HCT116 (cell line): ENCODE results near the gene TAF11.

Source experiments
- EZH2 ChIP-seq: fragments of 200-600 bp; sonication (generic); IDR thresholded peaks from 2 replicates; pipeline ENCODE4 v1.6.1; 2017; ENCODE audit warnings: antibody characterized with exemption, mixed run types
- MAX ChIP-seq: IDR thresholded peaks from 2 replicates; pipeline ENCODE4 v1.6.1; 2012
- POLR2A ChIP-seq: IDR thresholded peaks from 2 replicates; pipeline ENCODE4 v1.7.0; 2011; ENCODE audit warnings: borderline replicate concordance; ENCODE audit not compliant: insufficient read depth, insufficient read length; ENCODE audit errors: extremely low read depth
- REST ChIP-seq: IDR thresholded peaks from 2 replicates; pipeline ENCODE4 v1.6.1; 2012; ENCODE audit warnings: low read depth
- SIN3A ChIP-seq: IDR thresholded peaks from 2 replicates; pipeline ENCODE4 v1.6.1; 2012; ENCODE audit warnings: low read depth
- SP1 ChIP-seq: IDR thresholded peaks from 2 replicates; pipeline ENCODE4 v1.6.1; 2012; ENCODE audit warnings: low read depth
- TCF7L2 ChIP-seq: IDR thresholded peaks from 2 replicates; pipeline ENCODE4 v1.7.0; 2011; ENCODE audit warnings: borderline replicate concordance, inconsistent platforms; ENCODE audit not compliant: insufficient read depth, insufficient read length; ENCODE audit errors: extremely low read depth
- YY1 ChIP-seq: IDR thresholded peaks from 2 replicates; pipeline ENCODE4 v1.6.1; 2011; ENCODE audit warnings: low read length, low read depth, moderate library complexity, mild to moderate bottlenecking; ENCODE audit not compliant: insufficient replicate concordance; ENCODE audit errors: extremely low read depth
- ZFX ChIP-seq: fragments of 450-650 bp; IDR thresholded peaks from 2 replicates; pipeline ENCODE4 v1.6.1; 2017
- ZNF274 ChIP-seq: fragments of 200-500 bp; sonication (Bioruptor generic); IDR thresholded peaks from 2 replicates; pipeline ENCODE4 v1.6.1; 2014; ENCODE audit warnings: mild to moderate bottlenecking, low read depth, low read length, inconsistent platforms
- TF ChIP-seq, protein P1 (sequence below), 3 experiments: fragments of 200-600 bp in 1 of 3; sonication (generic) in 1 of 3; IDR thresholded peaks in 2 of 3; conservative IDR thresholded peaks in 1 of 3; 2 replicates each; pipeline ENCODE4 v1.5.1; 2012 to 2017; ENCODE audit warnings: low read depth in 2 of 3, low read length in 2 of 3, antibody characterized with exemption in 1 of 3, borderline replicate concordance in 1 of 3, control low read depth in 1 of 3, mild to moderate bottlenecking in 1 of 3, mixed read lengths in 1 of 3, mixed run types in 1 of 3, moderate library complexity in 1 of 3; ENCODE audit not compliant: insufficient read depth in 1 of 3
- TF ChIP-seq, protein P2 (sequence below): IDR thresholded peaks from 2 replicates; pipeline ENCODE4 v1.6.1; 2011; ENCODE audit warnings: mild to moderate bottlenecking, low read length, moderate library complexity; ENCODE audit not compliant: insufficient replicate concordance; ENCODE audit errors: extremely low read depth

GRCh38 chr6:34875292-34876213, 12.3 kb downstream of the TAF11 start:
- TF ChIP-seq POLR2A (no peak), MAX (no peak), TCF7L2 (no peak), SIN3A (no peak), EZH2 (no peak), ZFX (no peak), YY1 (no peak), REST (no peak), SP1 (no peak), ZNF274 (no peak)
- TF ChIP-seq, protein P1, sequence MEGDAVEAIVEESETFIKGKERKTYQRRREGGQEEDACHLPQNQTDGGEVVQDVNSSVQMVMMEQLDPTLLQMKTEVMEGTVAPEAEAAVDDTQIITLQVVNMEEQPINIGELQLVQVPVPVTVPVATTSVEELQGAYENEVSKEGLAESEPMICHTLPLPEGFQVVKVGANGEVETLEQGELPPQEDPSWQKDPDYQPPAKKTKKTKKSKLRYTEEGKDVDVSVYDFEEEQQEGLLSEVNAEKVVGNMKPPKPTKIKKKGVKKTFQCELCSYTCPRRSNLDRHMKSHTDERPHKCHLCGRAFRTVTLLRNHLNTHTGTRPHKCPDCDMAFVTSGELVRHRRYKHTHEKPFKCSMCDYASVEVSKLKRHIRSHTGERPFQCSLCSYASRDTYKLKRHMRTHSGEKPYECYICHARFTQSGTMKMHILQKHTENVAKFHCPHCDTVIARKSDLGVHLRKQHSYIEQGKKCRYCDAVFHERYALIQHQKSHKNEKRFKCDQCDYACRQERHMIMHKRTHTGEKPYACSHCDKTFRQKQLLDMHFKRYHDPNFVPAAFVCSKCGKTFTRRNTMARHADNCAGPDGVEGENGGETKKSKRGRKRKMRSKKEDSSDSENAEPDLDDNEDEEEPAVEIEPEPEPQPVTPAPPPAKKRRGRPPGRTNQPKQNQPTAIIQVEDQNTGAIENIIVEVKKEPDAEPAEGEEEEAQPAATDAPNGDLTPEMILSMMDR (IDR thresholded peaks at IDR 0.05 in 2 of 3, conservative IDR thresholded peaks at IDR 0.05 in 1 of 3; ENCODE audit: borderline replicate concordance in 1 of 3, insufficient read depth in 1 of 3, low read depth in 2 of 3, low read length in 2 of 3), result no peak
- TF ChIP-seq, protein P2, sequence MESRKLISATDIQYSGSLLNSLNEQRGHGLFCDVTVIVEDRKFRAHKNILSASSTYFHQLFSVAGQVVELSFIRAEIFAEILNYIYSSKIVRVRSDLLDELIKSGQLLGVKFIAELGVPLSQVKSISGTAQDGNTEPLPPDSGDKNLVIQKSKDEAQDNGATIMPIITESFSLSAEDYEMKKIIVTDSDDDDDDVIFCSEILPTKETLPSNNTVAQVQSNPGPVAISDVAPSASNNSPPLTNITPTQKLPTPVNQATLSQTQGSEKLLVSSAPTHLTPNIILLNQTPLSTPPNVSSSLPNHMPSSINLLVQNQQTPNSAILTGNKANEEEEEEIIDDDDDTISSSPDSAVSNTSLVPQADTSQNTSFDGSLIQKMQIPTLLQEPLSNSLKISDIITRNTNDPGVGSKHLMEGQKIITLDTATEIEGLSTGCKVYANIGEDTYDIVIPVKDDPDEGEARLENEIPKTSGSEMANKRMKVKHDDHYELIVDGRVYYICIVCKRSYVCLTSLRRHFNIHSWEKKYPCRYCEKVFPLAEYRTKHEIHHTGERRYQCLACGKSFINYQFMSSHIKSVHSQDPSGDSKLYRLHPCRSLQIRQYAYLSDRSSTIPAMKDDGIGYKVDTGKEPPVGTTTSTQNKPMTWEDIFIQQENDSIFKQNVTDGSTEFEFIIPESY, result no peak
